Globus pallidus (tissue), 1 donor: ENCODE results near the gene GDF10.

Experiments
- DNase-seq: peaks from one replicate; pipeline ENCODE4 v3.0.0-alpha.2; 2015; ENCODE audit warnings: low spot score

GDF10 gene

DNA sequence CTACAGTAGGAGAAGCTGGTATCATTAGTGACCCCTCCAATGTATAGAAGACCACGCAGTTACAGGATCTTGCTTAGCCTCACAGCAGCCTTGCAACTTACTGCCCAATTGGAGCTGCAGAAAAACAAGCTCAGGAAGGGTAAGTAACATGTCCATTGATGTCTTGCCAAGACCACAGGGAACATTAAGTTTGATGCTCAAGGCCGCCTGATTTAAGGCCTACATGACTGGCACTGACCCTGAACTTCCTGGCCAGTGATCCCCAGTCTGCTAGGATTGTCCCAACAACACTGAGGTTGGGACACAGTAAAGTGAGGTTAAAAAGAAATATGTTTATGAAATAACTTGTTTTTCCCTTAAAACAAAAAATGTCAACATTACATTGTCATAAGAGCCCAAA, 15.4 kb downstream of the GDF10 start:
- no peak for DNase-seq

- no peak for DNase-seq
Observed at GRCh38 chr10:47316131-47316530, 16.1 kb downstream of the GDF10 start.

DNA sequence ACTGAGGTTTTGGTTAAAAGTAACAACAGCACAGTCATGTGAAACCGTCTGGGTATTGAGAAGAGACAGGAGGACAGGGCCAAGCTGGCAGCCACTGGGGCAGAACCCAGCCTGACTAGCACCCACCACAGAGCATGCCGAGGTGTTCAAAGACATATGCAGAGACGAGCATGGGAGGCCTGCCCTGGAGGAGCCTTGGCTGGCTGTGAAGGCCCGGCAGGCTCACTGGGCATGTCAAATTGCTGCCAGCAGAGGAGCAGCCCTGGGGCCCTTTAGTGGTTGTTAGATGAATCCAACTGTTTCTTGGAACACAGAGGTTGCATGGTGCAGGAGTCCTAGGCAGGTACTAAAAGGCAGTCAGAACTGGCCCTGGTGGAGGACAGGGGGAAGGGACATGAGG, 17.3 kb downstream of the GDF10 start:
- DNase-seq, result no peak

DNA sequence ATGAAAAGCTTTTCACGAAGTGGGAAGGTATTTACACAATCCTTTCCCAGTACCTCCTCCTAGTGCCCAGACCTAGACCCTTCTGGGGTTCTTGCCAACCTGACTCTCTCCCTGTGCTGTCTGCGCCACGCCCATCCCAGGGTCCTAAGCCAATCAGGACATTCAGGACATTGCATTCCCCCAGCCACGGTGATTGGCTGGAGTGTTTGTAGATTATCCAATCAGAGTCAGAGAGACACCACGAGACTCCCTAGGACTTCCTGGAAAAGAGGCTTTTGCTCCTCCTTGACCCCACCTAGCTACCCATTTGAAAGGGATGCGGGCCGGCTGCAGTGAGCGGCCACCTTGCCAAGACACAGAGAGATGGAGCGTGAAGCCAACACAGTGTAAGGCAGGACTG, 18.7 kb downstream of the GDF10 start:
- DNase-seq, result no peak

- DNase-seq, result no peak
Observed at GRCh38 chr10:47319784-47320183, 19.8 kb downstream of the GDF10 start.

- no peak for DNase-seq
Observed at GRCh38 chr10:47320812-47321211, 20.8 kb downstream of the GDF10 start.

DNA sequence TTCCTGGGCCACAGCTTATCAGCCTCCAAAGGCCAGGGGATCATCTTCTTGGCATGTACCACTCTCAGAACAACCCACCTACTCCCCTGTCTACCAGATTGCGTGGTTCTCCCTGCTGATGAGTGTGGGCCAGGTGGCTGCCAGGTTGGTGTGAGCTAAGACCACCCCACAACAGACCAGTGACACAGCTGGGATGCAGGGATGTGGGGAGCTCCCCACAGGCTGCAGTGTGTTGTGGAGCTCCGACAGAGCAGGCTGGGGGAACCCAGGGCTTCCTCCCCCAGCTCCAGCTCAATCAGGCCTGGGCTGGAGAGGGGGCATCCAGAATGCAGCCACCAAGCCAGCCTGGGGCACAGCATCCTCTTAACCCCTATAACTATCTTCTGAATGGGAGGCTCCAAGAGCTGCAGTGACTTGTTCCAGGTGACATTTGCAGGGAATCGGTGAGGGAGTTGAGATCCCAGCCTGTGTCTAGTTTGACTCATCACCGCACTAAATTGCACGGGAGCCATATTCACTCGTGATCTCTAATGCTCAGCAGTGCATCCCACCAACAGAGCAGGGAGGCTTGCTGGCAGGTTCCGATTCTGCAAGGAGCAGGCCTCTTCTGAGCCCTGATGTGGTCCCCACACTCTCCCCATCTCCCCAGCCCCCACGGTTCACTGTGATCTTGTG, 21.7 kb downstream of the GDF10 start:
- DNase-seq, result no peak

DNA sequence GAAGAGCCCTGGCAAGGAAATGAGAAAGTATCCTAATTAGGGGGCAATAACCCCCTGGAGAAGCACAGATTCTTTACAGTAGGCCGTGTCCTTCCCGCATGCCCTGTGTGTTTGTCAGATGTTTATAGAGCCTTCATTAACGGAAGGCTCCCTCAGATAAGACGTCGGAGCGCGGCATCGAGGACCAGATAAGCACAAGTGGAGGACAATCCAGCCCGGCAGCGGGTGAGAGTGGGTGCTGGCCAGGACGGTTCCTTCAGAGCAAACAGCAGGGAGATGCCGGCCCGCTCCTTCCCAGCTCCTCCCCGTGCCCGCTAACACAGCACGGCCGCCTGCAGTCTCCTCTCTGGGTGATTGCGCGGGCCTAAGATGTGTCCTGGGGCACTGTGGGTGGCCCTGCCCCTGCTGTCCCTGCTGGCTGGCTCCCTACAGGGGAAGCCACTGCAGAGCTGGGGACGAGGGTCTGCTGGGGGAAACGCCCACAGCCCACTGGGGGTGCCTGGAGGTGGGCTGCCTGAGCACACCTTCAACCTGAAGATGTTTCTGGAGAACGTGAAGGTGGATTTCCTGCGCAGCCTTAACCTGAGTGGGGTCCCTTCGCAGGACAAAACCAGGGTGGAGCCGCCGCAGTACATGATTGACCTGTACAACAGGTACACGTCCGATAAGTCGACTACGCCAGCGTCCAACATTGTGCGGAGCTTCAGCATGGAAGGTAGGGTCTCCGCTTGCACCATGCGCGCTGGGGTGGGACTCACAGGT, 22.5 kb downstream of the GDF10 start, which contains the start of gene GDF2:
TSS of gene GDF2 (plus strand) at position 155 of the 762 bp plus-strand sequence. CDS start at position 370, 215 bp downstream.
- no peak for DNase-seq

DNA sequence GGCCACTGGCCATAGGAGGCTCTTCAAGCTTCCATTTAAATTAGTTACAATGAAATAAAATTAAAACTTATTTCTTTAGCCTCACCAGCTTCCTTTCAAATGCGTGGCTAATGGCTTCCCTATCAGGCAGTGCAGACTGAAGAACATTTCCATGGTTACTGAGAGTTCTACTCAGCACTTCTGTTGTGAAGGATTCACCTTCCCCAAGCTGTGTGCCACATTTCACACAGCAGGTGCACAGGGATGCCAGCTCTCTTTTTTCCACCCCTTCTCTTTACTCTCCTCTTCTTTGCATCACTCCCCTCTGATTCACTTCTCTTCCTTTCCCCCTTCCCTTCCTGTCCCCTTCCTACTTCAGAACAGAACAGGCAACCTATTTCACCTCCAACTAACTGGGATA, 23.1 kb downstream of the GDF10 start:
- DNase-seq, result no peak

DNA sequence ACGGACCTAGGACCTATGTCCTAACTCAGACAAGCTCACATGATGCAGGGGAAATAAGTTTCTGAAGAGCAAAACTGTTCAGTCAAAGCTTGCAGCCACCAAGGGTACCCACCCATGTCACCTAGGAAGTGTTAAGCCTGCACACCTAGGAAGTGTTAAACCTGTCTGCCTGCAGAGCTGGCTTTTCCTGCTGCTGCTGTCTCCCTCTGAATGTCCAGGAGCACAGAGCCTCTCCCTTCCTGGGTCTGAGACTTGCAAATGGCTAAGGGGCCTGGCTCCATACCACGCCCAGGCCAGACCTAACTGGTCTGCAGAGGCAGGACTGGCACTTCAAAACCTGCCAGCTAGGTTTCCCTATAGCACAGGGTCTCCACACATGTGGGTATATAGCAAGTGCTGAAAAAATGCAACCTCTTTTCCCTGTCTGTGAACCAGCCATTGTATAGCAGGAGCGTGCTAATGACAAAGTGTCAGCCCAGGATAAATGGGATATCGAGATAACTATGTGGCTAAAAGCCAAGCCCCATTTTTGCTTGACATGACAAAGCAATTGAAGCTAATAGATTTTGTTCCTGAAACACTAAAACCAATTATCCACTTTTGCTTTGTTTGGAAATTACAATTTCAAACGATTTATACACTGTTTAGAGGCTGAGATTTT, 23.8 kb downstream of the GDF10 start:
- no peak for DNase-seq

- DNase-seq, result no peak
Observed at GRCh38 chr10:47325303-47326291, 25.6 kb downstream of the GDF10 start.

DNA sequence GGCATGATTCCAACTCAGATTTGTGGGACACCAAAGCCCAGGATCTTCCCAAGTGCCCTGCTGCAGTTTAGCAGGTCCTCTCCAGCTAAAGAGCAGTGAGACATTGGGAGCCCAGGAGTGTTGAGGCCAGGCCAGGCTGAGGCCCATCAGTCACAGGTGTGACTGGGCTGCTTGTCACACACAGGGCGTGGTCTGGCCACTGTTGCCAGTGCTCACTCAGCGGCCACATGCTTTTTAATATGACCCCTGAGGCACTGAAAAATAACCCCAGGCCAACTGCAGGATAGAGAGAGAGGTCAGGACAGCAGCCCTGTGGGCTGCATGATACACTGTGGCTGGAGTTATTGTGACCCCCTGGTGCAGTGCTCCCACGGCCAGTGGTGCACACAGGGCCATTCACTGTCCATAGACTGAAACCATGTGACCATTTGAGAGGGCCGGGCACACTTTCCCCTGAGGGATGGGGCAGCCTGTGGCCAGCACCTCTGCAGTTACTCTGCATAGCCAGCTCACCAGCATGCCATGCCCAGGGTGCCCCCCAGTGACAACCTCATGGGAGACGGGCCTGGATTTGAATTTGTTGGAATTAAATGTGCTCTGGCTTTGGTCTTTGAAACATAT, 26.4 kb downstream of the GDF10 start:
- no peak for DNase-seq

- no peak for DNase-seq
Observed at GRCh38 chr10:47326927-47327330, 26.9 kb downstream of the GDF10 start.

GRCh38 chr10:47329855-47330254, 29.9 kb downstream of the GDF10 start:
- no peak for DNase-seq

- no peak for DNase-seq
Observed at GRCh38 chr10:47330366-47330765, 30.4 kb downstream of the GDF10 start.

GRCh38 chr10:47330804-47331203, 30.8 kb downstream of the GDF10 start:
- DNase-seq, result no peak

GRCh38 chr10:47331491-47331890, 31.5 kb downstream of the GDF10 start:
- DNase-seq, result no peak

DNA sequence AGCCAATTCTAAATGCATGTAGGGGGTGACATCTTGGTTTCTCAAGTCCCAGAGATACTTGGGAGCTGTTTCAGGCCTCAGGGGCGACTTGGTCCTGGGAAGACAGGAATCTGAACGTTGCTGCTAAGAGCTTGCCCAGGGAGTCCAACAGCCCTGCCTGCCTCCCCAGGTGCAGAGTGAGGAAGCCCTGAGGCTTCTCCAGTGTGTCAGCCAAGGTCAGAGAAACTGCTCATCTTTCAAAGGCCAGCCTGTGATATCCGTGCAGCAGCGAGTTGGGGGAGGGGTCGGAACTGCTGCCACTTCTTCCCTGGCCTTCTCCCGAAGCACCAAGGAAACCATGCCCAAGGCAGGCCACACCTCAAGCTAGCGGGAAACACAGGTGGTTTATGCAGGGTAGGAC, 32.0 kb downstream of the GDF10 start:
- no peak for DNase-seq

GRCh38 chr10:47332371-47332770, 32.4 kb downstream of the GDF10 start:
- no peak for DNase-seq

DNA sequence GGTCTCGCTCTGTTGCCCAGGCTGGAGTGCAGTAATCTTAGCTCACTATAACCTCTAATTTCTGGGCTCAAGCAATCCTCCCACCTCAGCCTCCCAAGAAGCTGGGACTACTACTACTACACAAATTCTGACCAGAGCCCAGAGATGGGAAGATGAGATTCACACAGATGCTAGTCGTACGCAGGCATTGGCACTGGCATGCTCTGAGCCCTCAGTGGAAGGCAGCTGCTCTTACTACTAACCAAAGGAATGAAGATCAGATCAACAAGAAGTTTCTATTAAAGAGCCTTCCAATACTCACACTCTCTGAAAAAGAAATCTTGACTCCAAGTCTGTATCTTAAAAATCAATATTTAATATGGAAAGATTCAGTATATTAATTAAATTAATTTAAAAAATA, 32.9 kb downstream of the GDF10 start:
- DNase-seq, result no peak

DNA sequence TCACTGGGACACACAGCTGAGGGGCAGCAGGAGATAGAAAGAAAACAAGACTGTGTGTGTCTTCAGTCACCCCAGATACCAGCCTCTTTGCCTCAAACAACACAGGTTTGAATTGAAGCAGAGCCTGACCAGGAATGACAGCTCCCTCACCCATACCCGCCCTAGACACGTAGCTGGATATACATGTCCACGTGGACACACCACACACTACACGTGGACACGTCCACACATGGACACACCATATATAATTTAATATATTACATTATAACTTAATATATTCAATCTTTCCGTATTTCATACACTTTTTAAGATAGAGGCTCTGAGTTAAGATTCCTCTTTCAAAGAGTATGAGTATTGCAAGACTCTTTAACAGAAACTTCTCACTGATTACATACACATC, 33.5 kb downstream of the GDF10 start:
- no peak for DNase-seq
